Measurements from ENCODE around the gene TTC39A. TPM values are rescaled to one million over a fixed set of nuclear protein-coding genes. Genes with fewer than 3 reads are reported as not detected.

Gene TTC39A
- total and polyA plus RNA-seq, 12 donors, result 4.7 to 44.8 (median 15.7) TPM

DNA sequence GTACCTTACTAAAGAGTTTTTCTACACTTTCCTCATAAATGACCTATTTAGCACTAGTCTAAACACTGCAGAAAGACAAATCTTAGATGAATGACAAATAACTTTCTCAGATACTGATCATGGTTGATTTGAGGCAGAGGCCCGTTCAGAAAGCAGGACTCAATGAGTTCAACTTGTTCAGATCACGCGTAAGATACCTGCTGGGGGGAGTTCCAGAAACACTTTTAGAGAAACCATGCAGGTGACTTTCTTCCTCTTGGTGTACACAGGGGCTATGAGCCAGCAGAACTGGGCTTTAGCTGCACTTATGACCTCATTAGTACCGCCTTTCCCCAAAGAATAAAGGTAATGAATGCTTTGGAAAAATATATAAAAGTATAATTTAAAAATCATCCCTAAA is 38.8 kb upstream of the TTC39A start:
- H3K4me3 ChIP-seq, result no peak overlapping the region
- H3K9me3 ChIP-seq (replicated peaks in 1 of 3), result no peaks in the 10 kb centered on the region
- WGBS, 4 donors, result 91 to 96% (median 93%) methylated on average over 4 of the region's 4 CpGs
- peaks cover 0 to 44% of the 10 kb centered on the region in 2 donors for H3K36me3 ChIP-seq (replicated peaks in 1 of 2)
- H3K4me1 ChIP-seq (replicated peaks in 1 of 2), result no peaks in the 10 kb centered on the region
- DNase-seq, result no peak
- H3K27me3 ChIP-seq, result no peaks in the 10 kb centered on the region
- no peak overlapping the region for H3K27ac ChIP-seq
- TF ChIP-seq, protein P1, sequence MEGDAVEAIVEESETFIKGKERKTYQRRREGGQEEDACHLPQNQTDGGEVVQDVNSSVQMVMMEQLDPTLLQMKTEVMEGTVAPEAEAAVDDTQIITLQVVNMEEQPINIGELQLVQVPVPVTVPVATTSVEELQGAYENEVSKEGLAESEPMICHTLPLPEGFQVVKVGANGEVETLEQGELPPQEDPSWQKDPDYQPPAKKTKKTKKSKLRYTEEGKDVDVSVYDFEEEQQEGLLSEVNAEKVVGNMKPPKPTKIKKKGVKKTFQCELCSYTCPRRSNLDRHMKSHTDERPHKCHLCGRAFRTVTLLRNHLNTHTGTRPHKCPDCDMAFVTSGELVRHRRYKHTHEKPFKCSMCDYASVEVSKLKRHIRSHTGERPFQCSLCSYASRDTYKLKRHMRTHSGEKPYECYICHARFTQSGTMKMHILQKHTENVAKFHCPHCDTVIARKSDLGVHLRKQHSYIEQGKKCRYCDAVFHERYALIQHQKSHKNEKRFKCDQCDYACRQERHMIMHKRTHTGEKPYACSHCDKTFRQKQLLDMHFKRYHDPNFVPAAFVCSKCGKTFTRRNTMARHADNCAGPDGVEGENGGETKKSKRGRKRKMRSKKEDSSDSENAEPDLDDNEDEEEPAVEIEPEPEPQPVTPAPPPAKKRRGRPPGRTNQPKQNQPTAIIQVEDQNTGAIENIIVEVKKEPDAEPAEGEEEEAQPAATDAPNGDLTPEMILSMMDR (IDR thresholded peaks at IDR 0.05), result no peak
- TF ChIP-seq POLR2A (IDR thresholded peaks at IDR 0.05), result no peak
- intact Hi-C loops (cut with DNase I), result no loop called here

DNA sequence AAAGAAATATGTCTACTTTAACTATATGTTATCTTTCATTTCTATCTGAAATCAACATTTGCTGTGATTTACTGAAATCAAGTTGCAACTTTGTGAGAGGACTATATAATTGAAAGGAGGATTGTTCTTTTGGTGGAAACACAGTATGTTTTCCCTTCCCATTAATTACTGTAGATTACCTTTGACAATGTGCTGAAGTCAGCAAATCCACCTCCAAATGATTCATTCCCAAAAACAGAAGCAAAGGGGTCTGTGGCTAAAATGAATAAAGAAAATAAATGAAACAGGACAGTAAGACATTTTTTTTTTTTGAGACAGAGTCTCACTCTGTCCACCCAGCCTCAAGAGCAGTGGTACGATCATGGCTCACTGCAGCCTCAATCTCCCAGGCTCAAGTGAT is 35.4 kb upstream of the TTC39A start:
- intact Hi-C loops (cut with DNase I), result no loop called here
- WGBS, 4 donors, result 95 to 100% (median 100%) methylated on average over 1 of the region's 1 CpG
- H3K36me3 ChIP-seq (replicated peaks in 1 of 2), result peaks cover 0 to 27% of the 10 kb centered on the region in 2 donors

DNA sequence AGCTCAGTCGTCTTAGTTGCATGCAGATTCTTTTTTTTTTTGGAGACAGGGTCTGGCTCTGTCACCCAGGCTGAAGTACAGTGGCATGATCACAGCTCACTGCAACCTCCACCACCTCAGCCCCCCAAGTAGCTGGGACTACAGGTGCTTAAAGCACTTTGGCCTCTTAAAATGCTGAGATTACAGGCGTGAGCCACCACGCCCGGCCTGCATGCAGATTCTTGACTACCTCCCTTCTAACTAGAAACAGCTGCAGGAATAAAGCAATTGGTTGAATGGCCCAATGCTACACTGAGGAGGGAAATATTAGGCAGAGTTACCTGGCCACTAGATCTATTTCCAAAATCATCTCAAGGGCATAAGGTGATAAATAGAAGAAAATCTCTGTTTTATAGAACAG is 29.5 kb upstream of the TTC39A start:
- Histone ChIP-seq H3K9me3 (replicated peaks in 1 of 3) (no peaks in the 10 kb centered on the region), H3K36me3 (replicated peaks in 1 of 2) (peaks cover 0 to 42% of the 10 kb centered on the region in 2 donors), H3K4me1 (replicated peaks in 1 of 2) (no peaks in the 10 kb centered on the region), H3K4me3 (no peak overlapping the region), H3K27ac (no peak overlapping the region), H3K27me3 (no peaks in the 10 kb centered on the region)
- no peak for TF ChIP-seq POLR2A (IDR thresholded peaks at IDR 0.05)
- TF ChIP-seq, protein P1 (IDR thresholded peaks at IDR 0.05), result no peak
- DNase-seq, result no peak
- 94 to 98% (median 97%) methylated on average over 4 of the region's 4 CpGs for WGBS, 4 donors
- intact Hi-C loops (cut with DNase I), result no loop called here

More for the DNA sequence above, 35.4 kb upstream of the TTC39A start:
- H3K4me3 ChIP-seq, result no peak overlapping the region
- no peak for DNase-seq
- no peaks in the 10 kb centered on the region for H3K9me3 ChIP-seq (replicated peaks in 1 of 3)
- no peak overlapping the region for H3K27ac ChIP-seq
- no peaks in the 10 kb centered on the region for H3K27me3 ChIP-seq
- no peak for TF ChIP-seq POLR2A (IDR thresholded peaks at IDR 0.05)
- TF ChIP-seq, protein P1 (IDR thresholded peaks at IDR 0.05), result no peak
- no peaks in the 10 kb centered on the region for H3K4me1 ChIP-seq (replicated peaks in 1 of 2)

DNA sequence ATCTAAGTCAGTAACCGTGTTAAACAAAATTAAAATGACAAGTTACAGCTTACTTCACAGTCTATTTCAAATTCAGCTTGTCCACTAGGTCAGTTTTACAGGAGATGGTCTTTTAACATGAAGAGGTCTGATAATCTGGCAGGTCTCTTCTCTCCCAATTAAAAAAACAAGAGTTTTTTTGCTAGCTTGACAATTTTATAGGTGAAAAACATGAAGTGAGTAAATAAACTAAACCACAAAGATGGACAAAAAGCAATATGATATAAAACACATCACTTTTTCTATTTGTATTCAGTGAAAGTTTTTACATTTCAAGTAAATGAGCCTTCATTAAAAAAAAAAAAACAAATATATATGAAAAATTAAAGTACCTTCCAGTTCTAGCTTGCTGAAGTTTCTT is 25.0 kb upstream of the TTC39A start:
- intact Hi-C loops (cut with DNase I), result no loop called here
- no peak overlapping the region for H3K27ac ChIP-seq
- no peaks in the 10 kb centered on the region for H3K9me3 ChIP-seq (replicated peaks in 1 of 3)
- DNase-seq, result no peak
- 92 to 95% (median 93%) methylated on average over 1 of the region's 1 CpG for WGBS, 4 donors
- peaks cover 0 to 36% of the 10 kb centered on the region in 2 donors for H3K36me3 ChIP-seq (replicated peaks in 1 of 2)
- TF ChIP-seq, protein P1 (IDR thresholded peaks at IDR 0.05), result no peak
- TF ChIP-seq POLR2A (IDR thresholded peaks at IDR 0.05), result no peak
- peaks cover 0 to 5% of the 10 kb centered on the region in 2 donors for H3K4me1 ChIP-seq (replicated peaks in 1 of 2)
- no peaks in the 10 kb centered on the region for H3K27me3 ChIP-seq
- H3K4me3 ChIP-seq, result no peak overlapping the region

Measured in adrenal gland (tissue), 12 donors.